ENCODE data around the gene KCNMA1.
"Not testable (repeated sequence)": the region's sequence is repeated elsewhere in the genome, so short reads cannot be mapped to it uniquely, and the experiment has no call there.

KCNMA1 gene

DNA sequence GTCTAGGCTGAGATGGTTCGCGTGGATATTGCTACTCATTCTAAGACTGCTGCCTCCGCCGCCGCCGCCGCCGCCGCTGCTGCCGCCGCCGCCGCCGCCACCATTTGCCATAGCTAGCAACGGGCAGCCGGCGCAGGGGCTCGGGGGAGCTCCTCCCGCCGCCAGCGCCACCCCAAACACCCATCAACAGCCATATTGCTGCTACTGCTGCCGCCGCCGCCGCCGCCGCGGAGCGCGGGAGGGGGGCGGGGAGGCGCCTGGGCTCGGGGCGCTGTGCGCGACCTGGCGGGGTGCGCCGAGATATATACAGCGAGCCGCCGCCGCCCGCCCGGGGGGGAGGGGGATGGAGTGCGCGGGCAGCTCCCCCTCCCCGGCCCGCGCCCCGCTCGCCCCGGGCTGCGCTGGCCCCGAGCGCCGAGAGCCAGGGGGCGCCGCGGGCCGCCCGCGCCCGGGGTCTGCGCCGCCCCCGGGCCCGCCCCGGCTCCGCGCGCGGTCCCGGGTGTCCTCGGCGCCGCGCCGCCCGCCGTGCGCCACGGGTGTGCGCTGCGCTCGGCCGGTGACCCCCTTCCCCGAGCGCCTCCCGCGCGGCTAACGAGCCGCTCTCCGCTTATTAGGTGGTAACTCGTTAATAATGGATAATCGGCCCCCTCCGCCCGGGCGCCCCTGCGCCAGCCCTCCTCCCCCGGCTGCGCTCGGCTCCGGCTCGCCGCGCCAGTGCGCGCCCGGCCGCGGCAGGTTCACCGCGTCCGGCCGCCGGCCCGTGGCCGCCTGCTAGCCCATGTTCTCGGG, at the start of gene KCNMA1:
Gene KCNMA1 (minus strand): TSS at position 277 of the 789 bp plus-strand sequence.
- DNase-seq = no peak

DNA sequence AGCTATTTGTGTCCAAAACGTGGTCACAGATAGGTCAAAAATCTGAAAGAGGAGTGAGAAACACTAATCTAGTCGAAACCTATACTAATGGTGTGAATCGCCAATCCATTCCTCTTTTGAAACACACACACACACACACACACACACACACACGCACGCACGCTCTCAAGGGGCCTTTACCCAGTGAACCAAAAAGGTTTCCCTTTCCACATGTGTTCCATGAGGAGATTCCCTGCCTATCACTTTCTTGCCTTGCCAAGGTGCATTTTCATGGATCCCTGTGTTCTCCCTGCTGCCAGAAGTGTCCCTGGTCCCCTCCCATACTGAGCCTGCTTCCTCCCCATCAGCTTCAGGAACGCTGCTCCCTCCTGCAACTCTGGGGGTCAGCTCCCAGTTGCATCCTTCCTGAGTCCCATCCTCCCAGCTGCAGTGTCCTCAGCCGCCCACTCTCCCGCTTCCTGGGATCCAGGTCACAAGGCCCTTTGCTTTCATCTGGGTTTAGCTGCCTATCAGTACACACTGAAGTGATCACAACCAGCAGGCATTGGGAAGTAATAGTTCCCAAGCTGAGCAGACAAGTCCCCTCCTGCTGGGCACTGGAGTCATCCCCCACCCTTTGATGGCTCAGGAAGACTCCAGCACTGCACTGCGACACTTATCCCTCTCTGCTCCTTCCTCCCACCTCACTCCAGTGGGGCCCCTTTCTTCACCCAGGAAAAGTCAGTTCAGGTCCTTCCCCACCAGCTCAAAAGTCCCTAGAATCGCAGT, 49.2 kb upstream of the KCNMA1 start:
- no peak for DNase-seq

DNA sequence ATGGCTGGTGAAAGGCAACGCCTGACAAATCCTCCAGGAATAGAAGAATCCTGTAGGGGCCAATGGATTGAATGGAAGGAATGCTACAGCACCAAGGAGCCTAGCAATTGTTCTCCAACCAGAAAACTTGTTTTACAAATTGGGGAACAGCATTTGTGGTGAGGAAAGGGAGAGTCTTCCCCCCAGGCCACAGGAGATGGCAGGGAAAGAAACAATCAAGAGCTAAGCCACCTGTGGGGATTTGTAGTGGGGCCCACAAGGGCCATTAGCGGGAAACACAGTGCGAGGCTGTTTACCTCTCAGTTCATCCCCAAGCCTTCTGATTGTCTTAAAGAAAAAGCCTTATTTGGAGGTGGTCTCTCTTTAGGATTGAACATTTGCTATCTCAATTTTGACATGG, 48.5 kb upstream of the KCNMA1 start:
- no peak for DNase-seq

DNA sequence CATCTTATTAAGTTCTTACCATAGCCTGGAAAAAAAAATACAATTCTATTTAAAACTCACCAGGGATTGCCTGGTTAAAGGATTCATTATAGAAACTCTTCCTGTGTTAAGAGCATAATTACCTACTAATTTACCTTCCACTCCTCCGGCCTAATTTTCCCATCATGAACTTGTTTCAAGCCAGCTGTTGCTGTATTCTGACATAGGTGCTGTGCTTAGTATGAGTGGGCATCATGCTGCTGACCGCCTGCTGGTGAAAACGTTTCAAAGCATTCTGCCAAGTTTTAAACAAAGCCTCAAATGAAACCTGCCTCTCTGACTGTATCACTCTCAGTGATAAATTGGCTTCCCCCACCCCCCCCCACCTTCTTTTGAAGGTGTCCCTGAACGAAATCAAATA, 47.8 kb upstream of the KCNMA1 start:
- no peak for DNase-seq

DNA sequence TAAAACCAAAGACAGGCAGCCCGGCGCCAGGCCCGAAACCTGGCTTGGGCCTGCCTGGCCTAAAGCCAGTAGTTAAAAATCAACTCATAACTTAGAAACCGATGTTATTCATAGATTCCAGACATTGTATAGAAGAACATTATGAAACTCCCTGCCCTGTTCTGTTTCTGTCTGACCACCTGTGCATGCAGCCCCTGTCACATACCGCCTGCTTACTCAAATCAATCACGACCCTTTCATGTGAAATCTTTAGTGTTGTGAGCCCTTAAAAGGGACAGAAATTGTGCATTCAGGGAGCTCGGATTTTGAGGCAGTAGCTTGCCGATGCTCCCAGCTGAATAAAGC, 45.5 kb upstream of the KCNMA1 start:
- DNase-seq = not testable (repeated sequence)

DNA sequence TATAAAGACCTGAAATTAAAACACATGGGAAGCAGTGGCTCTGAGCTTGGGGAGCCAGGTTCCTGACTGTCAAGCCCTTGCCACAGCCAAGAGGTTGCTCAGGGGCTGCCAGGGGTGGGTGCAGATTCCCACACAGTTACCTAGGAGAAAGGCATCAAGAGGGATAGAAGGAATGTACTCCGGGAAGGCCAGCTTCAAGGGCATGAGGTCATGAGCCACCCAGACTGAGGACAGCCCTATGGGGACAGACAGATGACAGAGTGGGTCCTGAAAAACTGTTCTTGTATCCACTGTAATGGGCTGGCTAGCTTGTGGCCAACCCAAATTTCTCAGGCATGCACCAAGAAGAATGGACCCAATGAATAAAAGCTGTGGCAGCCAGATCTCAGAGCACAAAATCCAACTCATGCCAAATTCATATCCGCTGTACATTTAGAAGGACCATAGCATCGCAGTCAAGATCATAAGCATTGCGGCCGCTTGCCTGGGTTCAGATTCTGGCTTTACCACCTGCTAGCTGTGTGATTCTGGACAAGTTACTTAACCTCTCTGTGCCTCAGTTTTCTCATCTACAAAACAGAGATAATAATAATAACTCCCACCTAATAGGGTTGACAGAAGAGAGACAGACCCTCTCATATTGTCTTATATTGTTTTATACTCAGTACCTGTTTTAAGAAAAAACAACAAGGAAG, 44.9 kb upstream of the KCNMA1 start:
- DNase-seq = no peak

DNA sequence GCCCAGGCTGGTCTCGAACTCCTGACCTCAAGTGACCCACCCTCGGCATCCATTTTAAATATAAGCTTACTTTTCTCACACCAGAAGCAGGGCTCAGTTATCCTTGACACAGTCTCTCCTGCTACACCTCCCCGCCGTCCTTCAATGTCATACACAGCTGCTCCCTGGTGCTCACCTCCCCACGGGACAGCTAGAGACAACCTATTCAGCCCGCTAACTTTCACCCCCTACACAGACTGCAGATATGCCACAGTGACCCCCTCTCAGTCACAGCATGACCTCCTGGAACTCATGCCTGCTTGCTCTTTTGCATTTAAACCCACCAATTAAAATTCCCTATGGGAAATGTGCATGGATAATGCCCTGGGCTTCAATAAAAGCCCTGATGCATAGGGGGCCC, 44.2 kb upstream of the KCNMA1 start:
- no peak for DNase-seq

DNA sequence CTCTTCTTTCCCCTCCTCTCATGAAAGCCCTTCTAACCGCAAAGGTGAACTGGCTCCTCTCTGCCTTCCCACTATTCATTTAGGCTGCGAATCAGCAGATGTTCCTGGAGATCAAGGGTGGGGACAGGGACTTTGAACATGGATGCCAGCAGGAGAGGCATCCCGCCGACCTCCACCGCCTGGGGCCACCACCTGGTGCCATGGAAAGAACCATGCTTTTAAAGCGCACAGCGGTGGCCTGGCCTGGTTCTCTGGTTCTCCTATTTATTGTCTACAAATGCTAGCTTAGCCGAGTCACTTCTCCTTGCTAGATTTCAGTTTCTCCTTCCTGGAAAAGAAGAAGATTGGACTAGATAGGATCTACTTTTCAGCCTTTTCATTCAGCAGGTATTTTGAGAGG, 43.2 kb upstream of the KCNMA1 start:
- DNase-seq = no peak

DNA sequence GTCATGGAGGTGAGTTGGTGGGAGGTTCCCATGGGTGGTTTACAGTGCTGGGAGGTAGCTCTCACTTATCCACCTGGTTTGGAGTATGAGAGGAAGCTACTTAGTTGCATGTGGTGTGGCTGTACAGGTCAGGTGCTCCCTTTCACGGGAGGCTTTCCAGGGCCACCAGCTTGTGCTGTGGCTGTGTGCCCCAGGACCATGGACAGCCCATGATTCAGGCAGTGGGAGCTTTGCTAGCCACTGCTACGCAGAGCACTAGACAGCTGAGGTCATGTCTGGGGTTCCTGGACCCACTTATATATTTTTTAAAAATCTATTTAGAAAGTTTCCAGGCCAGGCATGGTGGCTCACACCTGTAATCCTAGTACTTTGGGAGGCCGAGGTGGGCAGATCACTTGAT, 42.5 kb upstream of the KCNMA1 start:
- no peak for DNase-seq

DNA sequence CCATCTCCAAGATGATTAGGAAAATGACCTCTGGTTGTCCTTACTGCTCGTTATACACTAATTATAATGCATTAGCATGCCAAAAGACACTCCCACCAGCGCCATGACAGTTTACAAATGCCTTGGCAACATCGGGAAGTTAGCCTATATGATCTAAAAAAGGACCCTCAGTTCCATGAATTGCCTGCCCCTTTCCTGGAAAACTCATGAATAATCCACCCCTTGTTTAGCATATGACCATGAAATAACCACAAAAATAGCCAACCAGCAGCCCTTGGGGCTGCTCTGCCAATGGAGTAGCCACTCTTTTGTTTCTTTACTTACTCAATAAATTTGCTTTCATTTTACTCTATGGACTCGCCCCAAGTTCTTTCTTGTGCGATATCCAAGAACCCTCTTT, 41.6 kb upstream of the KCNMA1 start:
- DNase-seq = no peak

DNA sequence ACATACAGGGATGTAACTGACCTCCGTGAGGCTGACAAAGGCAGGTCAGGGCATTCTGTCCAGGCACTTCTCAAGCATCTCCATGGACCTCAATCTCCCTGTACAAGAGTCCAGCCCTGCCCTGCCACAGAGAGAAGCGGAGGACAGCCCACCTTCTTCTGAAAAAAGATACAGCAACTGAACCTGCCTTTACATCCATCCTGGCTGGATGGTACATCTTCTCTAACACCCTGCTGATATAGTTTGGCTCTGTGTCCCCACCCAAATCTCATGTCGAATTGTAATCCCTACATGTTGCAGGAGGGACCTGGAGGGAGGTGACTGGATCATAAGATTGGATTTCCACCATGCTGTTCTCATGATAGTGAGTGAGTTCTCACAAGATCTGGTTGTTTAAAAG, 40.5 kb upstream of the KCNMA1 start:
- DNase-seq = no peak

DNA sequence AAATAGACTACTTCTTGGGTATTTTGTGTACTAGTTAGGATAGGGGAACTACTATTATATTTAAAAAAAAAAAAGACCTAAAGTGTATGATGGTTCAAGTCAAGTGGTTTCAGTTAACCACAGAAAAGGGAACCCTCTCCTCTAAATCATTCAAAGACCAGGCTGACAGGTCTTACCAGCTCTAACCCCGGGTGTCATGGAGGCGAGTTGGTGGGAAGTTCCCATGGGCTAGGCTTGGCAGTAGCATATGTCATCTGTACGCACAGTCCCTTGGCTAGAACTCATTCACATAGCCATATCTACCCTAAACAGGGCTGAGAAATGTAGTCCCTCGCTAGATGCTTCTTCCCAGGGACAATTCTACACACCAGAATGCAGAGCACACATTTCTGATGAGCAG, 37.7 kb upstream of the KCNMA1 start:
- no peak for DNase-seq

DNA sequence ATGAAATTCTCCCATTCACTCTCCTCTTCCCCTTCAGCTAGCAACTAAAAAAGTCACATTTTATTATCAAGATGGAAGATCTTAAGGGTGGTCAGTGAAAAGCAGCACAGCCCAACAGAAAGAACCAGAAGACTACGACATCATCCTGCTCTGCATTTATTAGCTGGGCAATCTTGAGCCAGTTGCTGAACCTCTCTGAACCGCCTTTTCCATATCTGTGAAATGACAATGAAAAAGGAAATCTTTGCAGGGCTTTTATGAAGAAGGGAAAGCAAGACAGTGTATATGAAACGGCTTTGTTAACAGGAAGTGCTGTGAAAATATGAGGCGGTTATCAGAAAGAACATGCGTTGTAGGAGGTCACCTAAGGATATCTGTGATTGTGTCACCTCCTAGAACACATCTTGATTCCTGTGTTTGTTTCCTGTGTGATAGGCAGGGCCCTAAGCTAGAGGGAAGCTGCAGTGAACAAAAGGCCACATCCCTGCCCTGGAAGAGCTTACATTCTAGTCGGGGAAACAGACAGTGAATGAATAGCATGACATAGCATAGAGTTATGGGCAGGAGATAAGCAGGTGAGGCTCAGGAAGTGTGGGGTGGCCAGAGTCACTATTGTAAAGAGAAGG, 36.0 kb upstream of the KCNMA1 start:
- no peak for DNase-seq

DNA sequence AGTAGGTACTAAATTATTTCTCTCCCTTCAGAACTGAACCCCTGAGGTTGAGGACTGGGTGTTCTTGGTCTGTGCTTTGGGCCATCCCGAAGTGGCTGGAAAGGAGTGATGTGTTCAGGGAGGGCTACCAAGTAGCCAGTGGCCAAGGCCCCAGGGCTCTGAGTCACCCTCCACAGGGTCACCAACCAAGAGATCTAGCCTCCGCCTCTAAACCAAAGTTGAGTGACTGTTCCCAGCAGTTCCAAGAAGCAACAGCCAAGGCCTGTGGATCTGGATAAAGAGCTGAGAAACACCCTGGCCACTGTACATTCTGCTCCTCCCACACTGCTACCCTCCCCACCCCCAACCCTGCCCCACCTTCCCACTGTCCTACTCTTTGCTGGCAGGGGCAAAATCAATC, 35.5 kb upstream of the KCNMA1 start:
- no peak for DNase-seq

DNA sequence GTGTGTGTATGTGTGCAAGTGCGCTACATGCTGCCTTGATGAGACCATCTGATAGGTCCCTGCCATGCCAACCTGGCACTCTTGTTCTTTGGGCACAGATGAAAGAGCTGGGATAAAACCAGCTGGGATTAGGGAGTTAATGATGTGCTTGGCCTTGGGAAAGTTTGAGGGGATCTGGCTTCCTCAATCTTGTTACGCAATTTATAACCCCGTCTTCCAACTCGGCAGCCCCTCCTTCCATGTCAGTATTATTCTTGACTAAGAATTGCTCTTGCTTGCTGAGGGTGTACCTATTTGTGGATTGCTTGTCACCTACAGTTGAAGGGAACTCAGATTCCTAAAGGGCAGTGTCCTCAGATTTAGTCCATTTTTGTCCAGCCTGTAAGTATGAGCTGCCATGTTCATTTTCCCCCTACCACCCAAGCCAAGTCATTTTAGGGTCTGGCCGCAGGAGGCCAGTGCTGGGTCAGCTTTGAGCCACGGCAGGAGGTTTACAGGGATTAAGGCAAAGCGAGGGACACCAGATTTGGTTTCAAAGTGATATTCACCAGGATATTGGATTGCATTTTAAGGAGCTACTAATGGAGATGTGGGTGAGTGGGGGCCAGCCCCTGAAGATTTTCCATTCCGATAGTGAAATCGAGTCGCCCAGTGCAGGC, 34.1 kb upstream of the KCNMA1 start:
- no peak for DNase-seq

DNA sequence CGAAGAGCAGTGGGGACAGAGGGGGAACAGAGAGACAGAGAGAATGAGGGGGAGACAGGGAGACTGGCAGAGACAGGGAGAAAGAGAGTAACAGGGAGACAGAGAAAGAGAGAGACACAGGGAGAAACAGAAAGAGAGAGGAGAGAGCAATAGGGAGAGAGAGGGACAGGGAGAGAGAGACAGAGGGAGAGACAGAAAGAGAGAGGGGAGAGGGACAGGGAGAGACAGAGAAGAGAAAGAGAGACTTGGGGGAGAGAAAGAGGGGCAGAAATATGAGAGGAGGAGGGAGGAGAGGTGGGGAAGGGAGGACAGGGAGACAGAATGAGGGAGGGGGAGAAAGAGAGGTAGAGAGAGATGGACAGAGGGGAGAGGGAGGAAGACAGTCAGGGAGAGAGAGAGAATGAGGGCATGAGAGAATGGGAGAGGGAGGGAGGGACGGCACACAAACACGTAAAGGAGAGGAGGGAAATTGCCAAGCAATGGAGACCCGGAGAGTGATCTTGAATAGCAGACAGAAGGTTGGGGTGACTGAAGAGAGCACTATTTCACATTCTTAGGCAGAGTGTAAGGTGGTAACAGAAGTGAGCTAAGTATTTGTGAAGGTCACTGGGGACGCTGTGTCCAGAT, 33.3 kb upstream of the KCNMA1 start:
- no peak for DNase-seq

DNA sequence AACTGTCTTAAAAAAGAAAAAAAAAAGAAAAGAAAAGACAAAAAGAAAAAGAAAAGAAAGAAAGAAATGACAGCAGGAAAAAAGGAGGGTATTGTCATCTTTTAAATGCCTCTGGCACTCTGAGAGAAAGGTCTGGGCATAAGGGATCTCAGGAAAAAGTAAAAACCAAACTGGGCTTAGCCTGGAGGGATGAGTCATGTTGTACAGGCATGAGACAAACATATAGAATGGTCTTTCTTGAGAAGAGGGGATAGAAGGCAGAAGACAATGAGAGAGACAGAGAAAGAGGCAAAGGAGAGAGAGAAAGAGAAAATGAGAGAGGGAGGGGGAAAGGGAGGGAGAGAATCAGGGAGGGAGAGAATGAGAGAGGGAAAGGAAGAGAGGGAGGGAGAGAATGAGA, 32.3 kb upstream of the KCNMA1 start:
- DNase-seq = no peak

DNA sequence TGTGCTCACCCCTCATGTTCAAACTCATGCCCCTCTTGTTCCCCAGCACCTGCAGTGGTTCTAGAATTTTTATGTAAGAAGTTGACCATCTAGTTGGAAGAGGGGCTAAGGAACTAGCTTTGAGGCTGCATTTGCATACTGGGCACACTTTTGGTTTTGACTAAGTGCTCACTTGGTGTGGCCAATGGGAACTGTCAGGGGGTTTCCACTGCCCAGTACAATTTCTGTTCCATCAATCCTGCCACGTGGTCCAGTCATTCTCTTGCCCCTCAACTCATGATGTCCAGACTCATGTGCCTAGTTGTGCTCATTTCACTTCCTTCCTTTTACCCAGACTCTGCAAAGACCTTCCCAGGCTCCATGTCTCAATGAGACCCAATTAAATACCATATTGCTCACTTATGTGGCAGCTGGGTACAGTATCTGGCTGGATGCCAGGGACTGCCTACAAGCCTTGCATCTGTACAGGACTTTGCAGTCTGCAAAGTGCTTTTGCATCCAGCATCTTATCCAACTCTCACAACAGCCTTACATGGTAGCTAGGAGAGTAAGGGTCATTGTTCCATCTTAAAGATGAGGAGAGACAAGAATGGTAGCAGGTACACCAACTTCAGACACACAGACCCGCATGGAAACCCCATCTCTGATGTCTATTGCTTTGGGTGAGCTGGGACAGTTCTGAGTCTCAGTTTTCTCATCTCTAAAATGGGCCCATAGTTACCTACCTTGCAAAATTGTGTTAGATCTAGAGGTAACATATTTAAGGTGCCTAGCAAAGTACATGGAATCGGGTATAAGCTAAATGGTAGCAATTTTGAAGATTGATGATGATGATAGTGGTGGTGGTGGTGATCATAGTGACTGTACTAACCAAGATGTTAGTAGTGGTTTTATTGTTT, 30.1 kb upstream of the KCNMA1 start:
- no peak for DNase-seq

DNA sequence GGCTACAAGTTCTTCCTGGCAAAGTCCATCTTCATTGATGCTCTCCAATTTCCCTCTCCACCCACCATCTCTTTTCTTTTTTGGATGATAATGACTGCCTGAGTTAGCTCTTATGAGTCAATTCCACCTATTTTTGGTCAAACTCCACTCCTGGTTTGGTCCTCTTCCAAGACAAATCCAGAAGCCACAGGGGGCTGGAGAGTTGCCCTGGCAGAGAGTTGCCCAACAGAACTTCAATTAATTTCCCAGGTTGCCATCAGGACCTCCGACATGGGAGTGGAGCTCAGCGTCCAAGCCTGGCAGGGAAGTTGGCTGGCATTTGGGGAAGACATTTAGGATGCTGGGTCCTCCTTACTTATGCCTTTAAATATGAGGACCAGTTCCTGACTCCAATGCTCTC, 29.2 kb upstream of the KCNMA1 start:
- DNase-seq = no peak

DNA sequence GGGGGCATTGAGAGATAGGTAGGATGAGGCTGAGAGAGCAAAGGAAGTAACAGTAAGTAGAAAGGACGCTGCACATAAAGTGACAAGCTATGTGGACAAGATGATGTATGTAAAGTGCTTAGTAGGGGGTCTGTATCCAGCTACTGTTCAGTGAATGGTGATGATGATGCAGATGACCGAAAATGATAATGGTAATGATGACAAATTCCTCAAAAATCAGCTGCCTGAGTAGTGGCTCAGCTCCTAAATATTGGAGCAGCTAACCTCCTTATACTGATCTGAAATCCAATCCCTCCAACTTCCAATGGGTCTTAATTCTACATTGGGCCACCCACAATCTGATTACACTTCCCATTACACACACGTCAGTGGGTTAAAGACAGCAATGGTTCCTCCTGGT, 27.1 kb upstream of the KCNMA1 start:
- DNase-seq = no peak

DNA sequence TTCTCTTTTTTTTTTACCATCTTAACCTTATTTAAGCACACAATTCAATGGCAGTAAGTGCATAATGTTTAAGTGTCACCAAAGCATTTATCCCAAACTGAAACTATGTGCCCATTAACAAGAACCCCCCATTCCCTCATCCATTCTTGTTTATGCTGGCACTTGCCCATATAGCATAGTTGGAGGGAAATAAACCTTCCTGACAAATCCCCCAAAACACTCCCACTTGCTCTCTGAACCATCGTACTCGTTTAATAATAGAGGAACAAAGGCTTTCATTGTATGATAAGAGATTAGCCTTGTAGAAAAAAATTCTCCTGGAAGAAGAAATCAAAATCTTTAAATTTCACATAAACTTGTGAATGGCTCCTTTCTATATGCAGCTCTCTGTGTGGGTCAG, 26.4 kb upstream of the KCNMA1 start:
- no peak for DNase-seq

DNA sequence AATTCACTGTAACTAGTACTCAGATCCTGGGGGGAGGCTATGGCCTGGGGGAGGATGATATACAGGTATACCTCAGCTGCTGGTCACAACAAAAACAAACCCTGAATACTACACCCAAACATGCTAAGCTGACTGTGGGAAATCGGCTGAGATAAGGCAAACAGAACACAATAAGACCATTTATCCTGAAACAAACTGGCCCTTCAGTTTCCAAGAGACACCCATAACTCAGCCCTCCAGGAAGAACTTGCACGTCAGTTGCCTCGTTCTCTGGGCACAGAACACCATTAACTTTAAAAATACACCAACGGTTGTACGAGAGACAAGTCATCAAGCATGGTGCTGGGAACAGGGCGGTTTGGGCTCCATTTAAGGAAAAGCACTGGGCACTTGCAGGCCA, 24.1 kb upstream of the KCNMA1 start:
- DNase-seq = peak; percentile 5

All from NCI-H526 treated with DMSO at 0.1 percent for 48 hours (cell line).